Upper lobe of left lung (tissue), 4 donors: Measurements from ENCODE around the gene DAPK2.

ENCODE experiments used
- POLR2A ChIP-seq, 4 donors: fragments of 450-650 bp; IDR thresholded peaks; one replicate each; pipeline ENCODE4 v1.5.1; 2016 to 2017; ENCODE audit warnings: antibody characterized with exemption in 4 of 4, mild to moderate bottlenecking in 2 of 4
- POLR2AphosphoS5 ChIP-seq, 2 donors: sonication (generic); formaldehyde crosslinking; IDR thresholded peaks; one replicate each; pipeline ENCODE4 v1.5.1; 2017; ENCODE audit warnings: antibody characterized with exemption in 2 of 2
- TF ChIP-seq, protein P1 (sequence below), 6 experiments: fragments of 450-650 bp in 4 of 6; fragments of 200-600 bp in 2 of 6; sonication (generic) in 2 of 6; IDR thresholded peaks; one replicate each; pipeline ENCODE4 v1.5.1; 2016 to 2019; ENCODE audit warnings: antibody characterized with exemption in 6 of 6

DNA sequence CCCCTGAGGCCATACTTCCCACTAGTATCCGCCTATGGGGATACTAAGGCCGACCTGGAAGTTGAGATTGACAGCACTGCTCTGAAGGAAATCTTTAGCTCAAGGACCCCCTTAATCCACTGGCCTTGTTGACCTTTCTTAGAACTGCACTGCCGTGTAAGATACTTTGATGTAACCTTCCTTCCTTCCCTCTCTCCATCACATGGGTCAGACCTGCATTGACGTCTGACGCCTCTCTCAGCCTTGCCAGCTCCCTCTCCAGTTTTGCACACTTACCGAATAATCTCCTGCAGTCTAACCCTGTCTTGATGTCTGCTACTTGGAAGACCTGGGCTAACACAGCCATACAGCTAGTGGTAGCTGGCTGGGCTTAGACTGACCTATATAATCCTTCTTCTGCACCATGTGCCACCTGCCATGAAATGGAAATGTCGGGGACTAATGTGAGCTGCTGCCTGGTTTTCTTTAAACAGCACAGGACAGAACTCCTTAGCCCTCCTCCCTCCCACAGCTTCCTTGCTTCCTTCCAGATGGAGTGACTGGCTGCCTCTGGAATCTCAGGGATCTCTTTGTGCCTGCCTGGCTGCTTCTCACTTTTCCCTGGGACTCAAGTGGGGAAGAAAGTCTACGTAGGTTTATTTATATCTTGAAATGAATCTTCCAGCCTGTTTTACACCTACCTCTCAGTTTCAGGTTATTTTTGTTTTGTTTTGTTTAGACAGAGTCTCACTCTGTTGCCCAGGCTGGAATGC, 173.3 kb downstream of the DAPK2 start:
- TF ChIP-seq, protein P1, sequence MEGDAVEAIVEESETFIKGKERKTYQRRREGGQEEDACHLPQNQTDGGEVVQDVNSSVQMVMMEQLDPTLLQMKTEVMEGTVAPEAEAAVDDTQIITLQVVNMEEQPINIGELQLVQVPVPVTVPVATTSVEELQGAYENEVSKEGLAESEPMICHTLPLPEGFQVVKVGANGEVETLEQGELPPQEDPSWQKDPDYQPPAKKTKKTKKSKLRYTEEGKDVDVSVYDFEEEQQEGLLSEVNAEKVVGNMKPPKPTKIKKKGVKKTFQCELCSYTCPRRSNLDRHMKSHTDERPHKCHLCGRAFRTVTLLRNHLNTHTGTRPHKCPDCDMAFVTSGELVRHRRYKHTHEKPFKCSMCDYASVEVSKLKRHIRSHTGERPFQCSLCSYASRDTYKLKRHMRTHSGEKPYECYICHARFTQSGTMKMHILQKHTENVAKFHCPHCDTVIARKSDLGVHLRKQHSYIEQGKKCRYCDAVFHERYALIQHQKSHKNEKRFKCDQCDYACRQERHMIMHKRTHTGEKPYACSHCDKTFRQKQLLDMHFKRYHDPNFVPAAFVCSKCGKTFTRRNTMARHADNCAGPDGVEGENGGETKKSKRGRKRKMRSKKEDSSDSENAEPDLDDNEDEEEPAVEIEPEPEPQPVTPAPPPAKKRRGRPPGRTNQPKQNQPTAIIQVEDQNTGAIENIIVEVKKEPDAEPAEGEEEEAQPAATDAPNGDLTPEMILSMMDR (IDR thresholded peaks at IDR 0.05) = no peak
- TF ChIP-seq POLR2A (IDR thresholded peaks at IDR 0.05) = no peak
- TF ChIP-seq POLR2AphosphoS5 (IDR thresholded peaks at IDR 0.05) = no peak
